NB4 (cell line): ENCODE measurements around the gene CLMN.

Source experiments
- DNase-seq: peaks from one replicate; pipeline ENCODE4 v3.0.0; 2010; ENCODE audit warnings: low read depth
- H3K4me3 ChIP-seq: one replicate; pipeline ENCODE4 v1.5.1; 2011; ENCODE audit warnings: mild to moderate bottlenecking, low read depth, low read length, moderate library complexity
- CTCF ChIP-seq: IDR thresholded peaks from one replicate; pipeline ENCODE4 v1.5.1; 2012; ENCODE audit warnings: low read depth, low read length
- MAX ChIP-seq: IDR thresholded peaks from 2 replicates; pipeline ENCODE4 v1.6.1; 2011; ENCODE audit warnings: low read depth, low read length
- MYC ChIP-seq: IDR thresholded peaks from 2 replicates; pipeline ENCODE4 v1.6.1; 2011; ENCODE audit warnings: low read depth, low read length
- POLR2A ChIP-seq: IDR thresholded peaks from 2 replicates; pipeline ENCODE4 v1.6.1; 2011; ENCODE audit warnings: mild to moderate bottlenecking; ENCODE audit not compliant: insufficient read length; ENCODE audit errors: extremely low read depth

The CLMN gene

GRCh38 chr14:95354834-95355233 lies 35.1 kb upstream of the CLMN start:
- no peak overlapping the region for H3K4me3 ChIP-seq
- no peak for DNase-seq
- TF ChIP-seq MAX (no peak), POLR2A (no peak), MYC (no peak), CTCF (no peak)

- DNase-seq = no peak
- no peak overlapping the region for H3K4me3 ChIP-seq
- TF ChIP-seq POLR2A (no peak), MAX (no peak), MYC (no peak), CTCF (no peak)
These were observed 34.0 kb upstream of the CLMN start for GRCh38 chr14:95353664-95354063.

GRCh38 chr14:95353007-95353406 lies 33.3 kb upstream of the CLMN start:
- H3K4me3 ChIP-seq = no peak overlapping the region
- no peak for TF ChIP-seq POLR2A
- TF ChIP-seq CTCF = no peak
- TF ChIP-seq MYC = no peak
- TF ChIP-seq MAX = no peak
- DNase-seq = no peak

GRCh38 chr14:95352481-95352880 lies 32.8 kb upstream of the CLMN start:
- TF ChIP-seq CTCF (no peak), MAX (no peak), MYC (no peak), POLR2A (no peak)
- no peak overlapping the region for H3K4me3 ChIP-seq
- no peak for DNase-seq

- H3K4me3 ChIP-seq = no peak overlapping the region
- TF ChIP-seq CTCF = no peak
- DNase-seq = no peak
These were observed 29.5 kb upstream of the CLMN start for GRCh38 chr14:95349241-95349640.

GRCh38 chr14:95348395-95349080 lies 28.8 kb upstream of the CLMN start:
- DNase-seq = no peak
- no peak overlapping the region for H3K4me3 ChIP-seq
- TF ChIP-seq CTCF = no peak
- no peak for TF ChIP-seq MYC
- TF ChIP-seq POLR2A = no peak
- no peak for TF ChIP-seq MAX
